ENCODE measurements around the gene PSMG1. TPM values are rescaled to one million over a fixed set of nuclear protein-coding genes. Genes with fewer than 3 reads are reported as not detected.

Gene PSMG1
- total and polyA plus RNA-seq, 2 of the 8 experiments (the other 6 are each of a cell fraction or from before 2014, with no cell fraction given) = 50.7 to 93.7 TPM

DNA sequence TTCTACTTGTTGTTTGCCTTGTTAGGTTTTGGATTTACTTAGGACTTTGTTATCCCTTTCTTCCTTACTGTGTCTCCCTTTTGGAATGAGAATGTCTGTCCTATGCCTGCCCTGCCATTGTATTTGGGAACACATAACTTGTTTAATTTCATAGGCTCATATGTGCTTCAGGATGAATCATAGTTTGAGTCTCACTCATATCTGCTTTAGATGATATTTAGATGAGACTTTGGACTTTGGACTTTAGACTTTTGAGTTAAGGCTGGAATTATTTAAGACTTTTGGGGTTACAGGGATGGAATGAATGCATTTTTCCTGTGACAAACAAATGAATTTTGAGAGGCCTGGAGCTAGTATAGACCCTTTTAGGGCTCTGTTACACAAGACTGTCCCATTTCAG is 33.4 kb downstream of the PSMG1 start (continued):
- TF ChIP-seq RFX5 (IDR thresholded peaks at IDR 0.05; ENCODE audit: borderline replicate concordance, low read depth, low read length) = no peak
- TF ChIP-seq CBX8 (IDR thresholded peaks at IDR 0.05; ENCODE audit: borderline replicate concordance, low read depth, low read length) = no peak

All from H1 (cell line).